Panc1 (cell line): ENCODE measurements around the gene PDZD2. TPM values are rescaled to one million over a fixed set of nuclear protein-coding genes. Genes with fewer than 3 reads are reported as not detected.

Source experiments
- ATAC-seq: fragments of 200-7000 bp; cut with Tn5 transposase; 2 replicates; pipeline ENCODE4 v1.9.1; 2020; ENCODE audit warnings: mild to moderate bottlenecking, moderate library complexity
- BruUV-seq: library from RNA; stranded (reverse); fragments of 400-500 nt; replicated peaks from 2 replicates; lab custom pipeline; 2021; lab: Mats Ljungman, UMichigan
- CTCF ChIA-PET: fragments of 300-600 bp; sonication (Branson Sonifier 250); formaldehyde crosslinking; loops from one replicate; lab custom pipeline; 2022; ENCODE audit warnings: antibody characterized with exemption; lab: Charles Lee
- POLR2A ChIA-PET: fragments of 300-600 bp; sonication (Branson Sonifier 250); formaldehyde crosslinking; loops from one replicate; lab custom pipeline; 2022; ENCODE audit warnings: antibody characterized with exemption; lab: Charles Lee
- DNase-seq: peaks from one replicate; pipeline ENCODE4 v3.0.0-alpha.2; 2010; ENCODE audit warnings: low read depth, low spot score
- H3K27ac ChIP-seq: 2 replicates; pipeline ENCODE4 v1.5.1; 2011; ENCODE audit warnings: mild to moderate bottlenecking, low read length, inconsistent platforms
- H3K27me3 ChIP-seq: fragments of 200-500 bp; sonication (Bioruptor generic); 2 replicates; pipeline ENCODE4 v1.6.0; 2014; ENCODE audit warnings: low read length, inconsistent platforms; ENCODE audit not compliant: control insufficient read depth, insufficient read depth
- H3K36me3 ChIP-seq: fragments of 200-500 bp; sonication (Bioruptor generic); 2 replicates; pipeline ENCODE4 v1.5.1; 2014; ENCODE audit warnings: inconsistent platforms, mild to moderate bottlenecking, low read length, moderate library complexity; ENCODE audit not compliant: control insufficient read depth, insufficient read depth
- H3K4me1 ChIP-seq: 2 replicates; pipeline ENCODE4 v1.5.1; 2011; ENCODE audit warnings: inconsistent platforms, mild to moderate bottlenecking, low read length, moderate library complexity; ENCODE audit not compliant: control insufficient read depth, insufficient read depth
- H3K4me3 ChIP-seq, 2 experiments: 2 replicates each; pipeline ENCODE4 v1.5.1; 2011 to 2012; ENCODE audit warnings: low read depth in 2 of 2, low read length in 2 of 2, mild to moderate bottlenecking in 2 of 2, inconsistent platforms in 1 of 2, moderate library complexity in 1 of 2
- H3K9me3 ChIP-seq: fragments of 200-500 bp; sonication (Bioruptor generic); 2 replicates; pipeline ENCODE4 v1.5.1; 2014; ENCODE audit warnings: low read depth, mild to moderate bottlenecking, inconsistent platforms, low read length, moderate library complexity; ENCODE audit not compliant: control insufficient read depth, insufficient read depth
- POLR2AphosphoS5 ChIP-seq: IDR thresholded peaks from 2 replicates; pipeline ENCODE4 v1.6.1; 2012; ENCODE audit warnings: mild to moderate bottlenecking, low read depth, low read length, moderate library complexity
- REST ChIP-seq, 2 experiments: IDR thresholded peaks; 2 replicates each; pipeline ENCODE4 v1.6.1; 2011 to 2012; ENCODE audit warnings: low read depth in 2 of 2, control low read depth in 1 of 2, low read length in 1 of 2, mild to moderate bottlenecking in 1 of 2, moderate library complexity in 1 of 2; ENCODE audit not compliant: insufficient read depth in 1 of 2
- SIN3A ChIP-seq: IDR thresholded peaks from 2 replicates; pipeline ENCODE4 v1.6.1; 2012; ENCODE audit warnings: low read depth, mild to moderate bottlenecking, low read length, moderate library complexity, borderline replicate concordance; ENCODE audit not compliant: insufficient read depth
- TCF7L2 ChIP-seq: IDR thresholded peaks from 2 replicates; pipeline ENCODE4 v1.6.1; 2011; ENCODE audit warnings: mild to moderate bottlenecking, low read depth, low read length, inconsistent platforms
- in situ Hi-C: cut with HindIII; loops from 2 replicates; pipeline ENCODE4 v1.10.0; 2016; ENCODE audit warnings: low sequenced_read_pairs, low pct_unique_long_range_greater_than_20kb
- intact Hi-C: fragments of 100-400 bp; cut with micrococcal nuclease; formaldehyde crosslinking; loops from one replicate; pipeline ENCODE4 v1.10.0; 2022; ENCODE audit not compliant: unreplicated experiment
- total RNA-seq: library from RNA; stranded (reverse); gene quantifications from one replicate; pipeline ENCODE4 v1.2.1, GENCODE V29; 2021; ENCODE audit not compliant: unreplicated experiment
- TF ChIP-seq, protein P1 (sequence below): fragments of 450-650 bp; IDR thresholded peaks from 2 replicates; pipeline ENCODE4 v1.5.1; 2017; ENCODE audit warnings: mild to moderate bottlenecking

The PDZD2 gene
- total RNA-seq, 1 experiment from 2014 or later = 0.10 TPM

GRCh38 chr5:31741496-31741895 is 102.6 kb downstream of the PDZD2 start:
- ATAC-seq (no peak), DNase-seq (no peak)
- Histone ChIP-seq H3K27ac (no peak overlapping the region), H3K9me3 (no peaks in the 10 kb centered on the region), H3K36me3 (no peaks in the 10 kb centered on the region), H3K4me1 (no peaks in the 10 kb centered on the region), H3K4me3 (no peak overlapping the region), H3K27me3 (peaks cover 5% of the 10 kb centered on the region; the same call in 1 of the 2 replicates)
- no peak for TF ChIP-seq REST (IDR thresholded peaks at IDR 0.05; ENCODE audit: insufficient read depth in 1 of 2, low read depth in 2 of 2, low read length in 1 of 2)
- no peak for TF ChIP-seq POLR2AphosphoS5
- TF ChIP-seq, protein P1, sequence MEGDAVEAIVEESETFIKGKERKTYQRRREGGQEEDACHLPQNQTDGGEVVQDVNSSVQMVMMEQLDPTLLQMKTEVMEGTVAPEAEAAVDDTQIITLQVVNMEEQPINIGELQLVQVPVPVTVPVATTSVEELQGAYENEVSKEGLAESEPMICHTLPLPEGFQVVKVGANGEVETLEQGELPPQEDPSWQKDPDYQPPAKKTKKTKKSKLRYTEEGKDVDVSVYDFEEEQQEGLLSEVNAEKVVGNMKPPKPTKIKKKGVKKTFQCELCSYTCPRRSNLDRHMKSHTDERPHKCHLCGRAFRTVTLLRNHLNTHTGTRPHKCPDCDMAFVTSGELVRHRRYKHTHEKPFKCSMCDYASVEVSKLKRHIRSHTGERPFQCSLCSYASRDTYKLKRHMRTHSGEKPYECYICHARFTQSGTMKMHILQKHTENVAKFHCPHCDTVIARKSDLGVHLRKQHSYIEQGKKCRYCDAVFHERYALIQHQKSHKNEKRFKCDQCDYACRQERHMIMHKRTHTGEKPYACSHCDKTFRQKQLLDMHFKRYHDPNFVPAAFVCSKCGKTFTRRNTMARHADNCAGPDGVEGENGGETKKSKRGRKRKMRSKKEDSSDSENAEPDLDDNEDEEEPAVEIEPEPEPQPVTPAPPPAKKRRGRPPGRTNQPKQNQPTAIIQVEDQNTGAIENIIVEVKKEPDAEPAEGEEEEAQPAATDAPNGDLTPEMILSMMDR = no peak
- no peak for TF ChIP-seq SIN3A
- TF ChIP-seq TCF7L2 = no peak
- no TSS peak for BruUV-seq
- intact Hi-C loops (no loop called here), in situ Hi-C loops (no loop called here)
- POLR2A ChIA-PET = no interaction called here
- CTCF ChIA-PET = interaction anchor here (0.7 kb wide), 1 partner anchor 232 kb away, joined by 3 read pairs; no protein-coding TSS in a partner anchor

DNA sequence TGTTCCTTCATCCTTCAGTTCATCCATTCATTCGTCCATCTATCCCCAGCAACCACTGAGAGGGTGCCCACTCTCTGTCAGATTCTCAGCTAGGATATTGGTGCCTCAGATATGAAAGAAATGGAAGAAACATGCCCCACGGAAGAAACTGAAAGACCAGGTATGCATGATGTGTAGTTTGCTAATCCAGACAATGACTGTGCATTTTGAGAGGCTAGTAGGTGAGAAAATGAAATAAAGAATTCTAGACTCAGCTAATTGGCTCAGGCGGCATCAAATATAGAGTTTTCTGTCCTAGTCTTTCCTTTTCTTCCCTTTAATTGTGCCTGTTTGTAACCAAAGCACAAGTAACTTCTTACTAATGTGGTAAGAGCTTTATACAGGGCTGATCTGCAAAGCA is 104.7 kb downstream of the PDZD2 start:
- POLR2A ChIA-PET = no interaction called here
- no peaks in the 10 kb centered on the region for H3K4me1 ChIP-seq
- no peaks in the 10 kb centered on the region for H3K36me3 ChIP-seq
- intact Hi-C loops (no loop called here), in situ Hi-C loops (no loop called here)
- no peak overlapping the region for H3K4me3 ChIP-seq
- CTCF ChIA-PET = no interaction called here
- no peak overlapping the region for H3K27ac ChIP-seq
- DNase-seq (no peak), ATAC-seq (no peak)
- H3K9me3 ChIP-seq = no peaks in the 10 kb centered on the region
- no peak for TF ChIP-seq POLR2AphosphoS5
- TF ChIP-seq, protein P1 = no peak
- no peak for TF ChIP-seq SIN3A
- TF ChIP-seq TCF7L2 = no peak
- TF ChIP-seq REST (IDR thresholded peaks at IDR 0.05; ENCODE audit: insufficient read depth in 1 of 2, low read depth in 2 of 2, low read length in 1 of 2) = no peak
- peaks cover 5% of the 10 kb centered on the region; the same call in 1 of the 2 replicates for H3K27me3 ChIP-seq
- BruUV-seq = no TSS peak
